ENCODE measurements around the gene TAC4.

Gene TAC4
- 0 reads per million in 4 donors for total RNA-seq

- DNase-seq = no peak
Measured at GRCh38 chr17:49848019-49848473, at the start of gene TAC4. Gene TAC4 (minus strand): TSS chr17:49848069. CDS start chr17:49848017, 52 bp downstream.

GRCh38 chr17:49896860-49897259 is 49.0 kb upstream of the TAC4 start:
- DNase-seq = no peak

GRCh38 chr17:49896222-49896621 is 48.4 kb upstream of the TAC4 start:
- DNase-seq = no peak

- no peak for DNase-seq
Measured at GRCh38 chr17:49895812-49896211, 47.9 kb upstream of the TAC4 start.

GRCh38 chr17:49894761-49895160 is 46.9 kb upstream of the TAC4 start:
- no peak for DNase-seq

- no peak for DNase-seq
Measured at GRCh38 chr17:49891694-49892389, 44.0 kb upstream of the TAC4 start.

GRCh38 chr17:49891271-49891670 is 43.4 kb upstream of the TAC4 start:
- DNase-seq = no peak

GRCh38 chr17:49890852-49891251 is 43.0 kb upstream of the TAC4 start:
- no peak for DNase-seq

GRCh38 chr17:49890077-49890821 is 42.4 kb upstream of the TAC4 start:
- DNase-seq = no peak

- no peak for DNase-seq
Measured at GRCh38 chr17:49889500-49889899, 41.6 kb upstream of the TAC4 start.

GRCh38 chr17:49887744-49888360 is 40.0 kb upstream of the TAC4 start:
- DNase-seq = no peak

GRCh38 chr17:49887086-49887743 is 39.3 kb upstream of the TAC4 start:
- no peak for DNase-seq

GRCh38 chr17:49886036-49886435 is 38.2 kb upstream of the TAC4 start:
- no peak for DNase-seq

GRCh38 chr17:49882434-49882833 is 34.6 kb upstream of the TAC4 start:
- no peak for DNase-seq

GRCh38 chr17:49881054-49881402 is 33.2 kb upstream of the TAC4 start:
- DNase-seq = no peak

GRCh38 chr17:49880291-49881053 is 32.6 kb upstream of the TAC4 start:
- peak; percentile 32 to 65 (median 56) for DNase-seq

GRCh38 chr17:49878931-49879904 is 31.3 kb upstream of the TAC4 start:
- no peak for DNase-seq

GRCh38 chr17:49875685-49876084 is 27.8 kb upstream of the TAC4 start:
- no peak for DNase-seq

GRCh38 chr17:49874911-49875310 is 27.0 kb upstream of the TAC4 start:
- no peak for DNase-seq

- no peak for DNase-seq
Measured at GRCh38 chr17:49873926-49874325, 26.1 kb upstream of the TAC4 start.

GRCh38 chr17:49873466-49873865 is 25.6 kb upstream of the TAC4 start:
- DNase-seq = no peak

Measured in T-helper 1 cell (primary cell).